ENCODE measurements around the gene ITGB1. TPM values are rescaled to one million over a fixed set of nuclear protein-coding genes. Genes with fewer than 3 reads are reported as not detected.

ITGB1 gene
- total and polyA plus RNA-seq, 2 of the 8 experiments (the other 6 are each of a cell fraction or from before 2014, with no cell fraction given) = 82.7 to 321 TPM

- TF ChIP-seq EZH2 (IDR thresholded peaks at IDR 0.05; ENCODE audit: low read depth, low read length, severe bottlenecking) (no peak), CTBP2 (IDR thresholded peaks at IDR 0.05; ENCODE audit: borderline replicate concordance, insufficient read depth, insufficient read length, low read length) (no peak), BCL11A (IDR thresholded peaks at IDR 0.05; ENCODE audit: low read depth in 2 of 2, low read length in 2 of 2) (no peak), CHD7 (IDR thresholded peaks at IDR 0.05; ENCODE audit: insufficient replicate concordance, low read length) (no peak), CBX8 (IDR thresholded peaks at IDR 0.05; ENCODE audit: borderline replicate concordance, low read depth, low read length) (no peak), JUN (IDR thresholded peaks at IDR 0.05; ENCODE audit: low read depth, low read length) (no peak), SIX5 (IDR thresholded peaks at IDR 0.05; ENCODE audit: low read depth, low read length) (no peak)
Observed at GRCh38 chr10:32980558-32981468, 22.8 kb upstream of the ITGB1 start (continued).

Measured in H1 (cell line).